SU-DHL-6 (cell line): Measurements from ENCODE around the gene DLST.

Experiments used
- CTCF ChIP-seq: fragments of 200-600 bp; sonication (generic); IDR thresholded peaks from one replicate; pipeline ENCODE4 v1.5.1; 2017; ENCODE audit warnings: antibody characterized with exemption, mild to moderate bottlenecking, low read length, moderate library complexity; ENCODE audit not compliant: insufficient read depth, poor library complexity, severe bottlenecking
- EZH2phosphoT487 ChIP-seq: fragments of 200-600 bp; sonication (generic), shearing (Covaris generic); conservative IDR thresholded peaks from 2 replicates; pipeline ENCODE4 v1.6.1; 2018; ENCODE audit warnings: mild to moderate bottlenecking, antibody characterized with exemption, low read length, moderate library complexity, mixed read lengths

- no peak for TF ChIP-seq CTCF
- no peak for TF ChIP-seq EZH2phosphoT487
These were observed 28.7 kb upstream of the DLST start for GRCh38 chr14:74852922-74853530.
